Large intestine (tissue), 3 donors: ENCODE results near the gene E2F7. TPM values are rescaled to one million over a fixed set of nuclear protein-coding genes. Genes with fewer than 3 reads are reported as not detected.

Experiments
- DNase-seq, 2 donors: peaks; one replicate each; pipeline versions ENCODE4 v3.0.0 to v3.0.0-alpha.2; 2013
- H3K27ac ChIP-seq: one replicate; pipeline ENCODE4 v1.5.1; 2013; ENCODE audit warnings: low read length
- H3K27me3 ChIP-seq: 2 replicates; pipeline ENCODE4 v1.6.1; 2013; ENCODE audit warnings: low read length; ENCODE audit not compliant: control insufficient read depth, insufficient read depth
- H3K36me3 ChIP-seq: 2 replicates; pipeline ENCODE4 v1.6.1; 2013; ENCODE audit warnings: low read length; ENCODE audit not compliant: control insufficient read depth, insufficient read depth
- H3K4me1 ChIP-seq: one replicate; pipeline ENCODE4 v1.6.1; 2013; ENCODE audit warnings: low read length; ENCODE audit not compliant: control insufficient read depth, insufficient read depth
- H3K4me3 ChIP-seq: one replicate; pipeline ENCODE4 v1.5.1; 2013; ENCODE audit warnings: low read length
- H3K9me3 ChIP-seq: one replicate; pipeline ENCODE4 v1.6.1; 2013; ENCODE audit warnings: mild to moderate bottlenecking, low read depth, low read length, moderate library complexity; ENCODE audit not compliant: control insufficient read depth
- WGBS: methylation state at CpG from one replicate; pipeline ENCODE4 v1.1.5; 2013; ENCODE audit warnings: low lambda C conversion rate; ENCODE audit not compliant: insufficient coverage; 5-methylcytosine and 5-hydroxymethylcytosine counted together
- polyA plus RNA-seq: library from polyadenylated mRNA; unstranded; fragments of 120-200 nt; gene quantifications from one replicate; pipeline ENCODE4 v1.2.1, GENCODE V29; 2013

Gene E2F7
- polyA plus RNA-seq, 1 donor = 3.7 TPM

- H3K36me3 ChIP-seq = peaks cover 8% of the 10 kb centered on the region
- no peaks in the 10 kb centered on the region for H3K27me3 ChIP-seq
- no CpG with 5 or more reads among the region's 2 CpGs for WGBS
- no peak overlapping the region for H3K4me3 ChIP-seq
- no peaks in the 10 kb centered on the region for H3K9me3 ChIP-seq
- H3K4me1 ChIP-seq = no peaks in the 10 kb centered on the region
- H3K27ac ChIP-seq = no peak overlapping the region
- no peak for DNase-seq
Observed at GRCh38 chr12:77019920-77020319, 45.4 kb downstream of the E2F7 start.

DNA sequence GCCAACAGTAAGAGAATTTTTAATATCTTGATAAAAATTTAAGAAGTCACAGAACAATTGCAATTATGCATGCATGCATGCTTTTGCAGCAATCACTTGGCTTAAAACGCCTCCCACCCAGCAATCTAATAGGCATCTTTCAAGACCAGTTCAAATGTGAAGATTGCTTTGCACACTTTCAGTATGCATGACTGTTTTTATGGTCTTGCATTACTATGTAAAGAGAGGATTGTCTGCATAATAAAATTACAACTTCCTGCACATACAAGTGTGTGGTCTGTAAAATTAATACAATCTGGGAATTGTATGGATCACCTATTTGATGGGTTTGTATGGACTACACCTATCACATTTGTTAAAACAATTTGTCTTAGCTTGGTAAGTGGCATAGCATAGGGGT, 48.8 kb downstream of the E2F7 start:
- WGBS = no CpG with 5 or more reads among the region's 1 CpG

DNA sequence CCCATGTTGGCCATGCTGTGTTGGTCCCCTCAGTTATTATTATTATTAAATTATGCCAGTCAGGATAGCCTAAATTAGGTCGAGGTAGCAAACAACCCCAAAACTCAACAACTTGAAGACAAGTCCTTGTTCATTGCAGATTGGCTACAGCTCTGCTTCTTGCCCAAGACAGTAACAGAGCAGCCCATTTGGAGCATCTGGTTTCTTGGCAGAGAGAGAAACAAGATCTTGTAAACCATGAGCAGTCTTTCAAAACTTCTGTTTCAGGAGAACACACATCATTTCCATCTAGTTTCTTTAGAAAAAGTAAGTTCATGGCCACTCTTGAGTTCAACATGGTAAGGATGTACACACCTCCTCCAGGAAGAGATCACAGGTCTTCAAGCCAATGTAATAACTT, 52.3 kb downstream of the E2F7 start:
- no peaks in the 10 kb centered on the region for H3K4me1 ChIP-seq
- no peak for DNase-seq
- WGBS = no CpG with 5 or more reads among the region's 1 CpG
- no peak overlapping the region for H3K27ac ChIP-seq
- H3K9me3 ChIP-seq = no peaks in the 10 kb centered on the region
- H3K36me3 ChIP-seq = no peaks in the 10 kb centered on the region
- H3K27me3 ChIP-seq = peaks cover 2% of the 10 kb centered on the region
- H3K4me3 ChIP-seq = no peak overlapping the region

More for the DNA sequence above, 48.8 kb downstream of the E2F7 start:
- Histone ChIP-seq H3K27ac (no peak overlapping the region), H3K27me3 (no peaks in the 10 kb centered on the region), H3K4me1 (no peaks in the 10 kb centered on the region), H3K4me3 (no peak overlapping the region), H3K9me3 (no peaks in the 10 kb centered on the region), H3K36me3 (peaks cover 4% of the 10 kb centered on the region)
- DNase-seq = no peak

GRCh38 chr12:77010691-77011548, 54.4 kb downstream of the E2F7 start:
- no peaks in the 10 kb centered on the region for H3K36me3 ChIP-seq
- H3K27me3 ChIP-seq = peaks cover 2% of the 10 kb centered on the region
- peak; percentile 51 to 53 for DNase-seq
- no peaks in the 10 kb centered on the region for H3K4me1 ChIP-seq
- H3K4me3 ChIP-seq = no peak overlapping the region
- no peak overlapping the region for H3K27ac ChIP-seq
- 4% methylated on average over 5 of the region's 9 CpGs for WGBS
- H3K9me3 ChIP-seq = no peaks in the 10 kb centered on the region

GRCh38 chr12:77007476-77007875, 57.9 kb downstream of the E2F7 start:
- Histone ChIP-seq H3K4me1 (no peaks in the 10 kb centered on the region), H3K27me3 (peaks cover 7% of the 10 kb centered on the region), H3K9me3 (no peaks in the 10 kb centered on the region), H3K4me3 (no peak overlapping the region), H3K27ac (no peak overlapping the region), H3K36me3 (no peaks in the 10 kb centered on the region)
- DNase-seq = no peak
- WGBS = no CpG with 5 or more reads among the region's 5 CpGs

DNA sequence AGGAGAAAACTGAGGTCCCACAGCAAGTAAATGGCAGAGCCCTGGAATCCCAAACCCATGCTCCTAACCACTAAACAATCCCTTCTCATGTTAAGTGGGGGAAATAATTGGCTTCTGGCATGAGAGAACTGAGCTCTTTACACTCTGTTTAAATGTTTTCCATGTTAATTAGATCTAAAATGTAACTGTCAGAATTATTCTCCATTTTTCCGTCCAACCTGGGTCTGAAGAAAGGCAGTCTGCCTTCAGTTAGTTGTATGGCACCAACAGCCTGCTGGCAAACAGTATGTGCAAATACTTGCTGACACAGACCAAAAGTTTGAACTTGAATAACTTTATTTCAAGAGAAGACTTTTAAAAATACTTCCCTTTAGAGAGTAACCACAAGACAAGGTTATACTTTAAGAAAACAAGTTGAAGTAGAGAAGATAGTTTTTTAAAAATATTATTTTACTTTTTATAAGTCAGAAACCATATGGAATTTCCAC, 59.7 kb downstream of the E2F7 start:
- Histone ChIP-seq H3K4me3 (no peak overlapping the region), H3K4me1 (no peaks in the 10 kb centered on the region), H3K36me3 (no peaks in the 10 kb centered on the region), H3K9me3 (no peaks in the 10 kb centered on the region), H3K27me3 (peaks cover 7% of the 10 kb centered on the region), H3K27ac (no peak overlapping the region)
- no CpG with 5 or more reads among the region's 1 CpG for WGBS
- DNase-seq = no peak

GRCh38 chr12:77003914-77004313, 61.5 kb downstream of the E2F7 start:
- Histone ChIP-seq H3K9me3 (no peaks in the 10 kb centered on the region), H3K4me3 (no peak overlapping the region), H3K4me1 (no peaks in the 10 kb centered on the region), H3K27me3 (peaks cover 4% of the 10 kb centered on the region), H3K36me3 (no peaks in the 10 kb centered on the region), H3K27ac (no peak overlapping the region)
- no peak for DNase-seq
- no CpG with 5 or more reads among the region's 2 CpGs for WGBS

DNA sequence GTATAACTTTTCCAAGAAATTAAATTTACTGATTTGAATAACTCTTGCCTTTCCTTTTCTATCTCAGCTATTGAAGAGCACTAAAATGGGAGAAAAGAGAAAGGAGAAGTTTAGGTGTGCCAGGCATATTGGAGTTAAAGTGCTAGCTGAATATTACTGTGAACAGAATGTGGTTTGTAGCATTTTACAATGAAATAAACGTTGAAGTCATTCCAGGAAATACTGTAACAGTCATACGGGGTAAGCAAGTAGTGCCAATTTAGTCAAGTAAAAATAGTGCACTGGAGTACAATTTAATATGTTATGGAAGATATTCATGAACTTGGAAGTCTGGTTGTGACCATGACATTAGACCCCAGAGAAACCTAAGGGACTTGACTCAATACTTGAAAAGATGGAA, 62.1 kb downstream of the E2F7 start:
- no peak overlapping the region for H3K27ac ChIP-seq
- no peaks in the 10 kb centered on the region for H3K9me3 ChIP-seq
- no peak for DNase-seq
- H3K4me3 ChIP-seq = no peak overlapping the region
- WGBS = 60% methylated on average over 1 of the region's 2 CpGs
- H3K4me1 ChIP-seq = no peaks in the 10 kb centered on the region
- H3K27me3 ChIP-seq = peaks cover 4% of the 10 kb centered on the region
- H3K36me3 ChIP-seq = no peaks in the 10 kb centered on the region

DNA sequence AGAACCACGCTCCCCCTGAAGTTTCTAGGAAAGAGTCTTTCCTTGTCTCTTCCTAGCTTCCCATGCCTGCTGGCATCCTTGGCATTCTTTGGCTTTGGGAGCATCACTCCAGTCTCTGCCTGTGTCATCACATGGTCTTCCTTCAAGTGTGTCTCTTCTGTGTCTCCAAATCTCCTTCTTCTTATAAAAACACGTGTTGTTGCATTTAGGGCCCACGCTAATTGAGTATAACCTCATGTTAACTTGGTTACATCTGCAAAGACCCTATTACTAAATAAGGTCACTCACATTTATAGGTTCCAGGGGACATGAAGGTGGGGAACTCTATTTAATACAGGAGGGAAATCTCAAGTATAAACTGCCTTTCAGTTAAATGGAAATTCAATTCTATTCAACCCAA, 63.0 kb downstream of the E2F7 start:
- H3K9me3 ChIP-seq = no peaks in the 10 kb centered on the region

DNA sequence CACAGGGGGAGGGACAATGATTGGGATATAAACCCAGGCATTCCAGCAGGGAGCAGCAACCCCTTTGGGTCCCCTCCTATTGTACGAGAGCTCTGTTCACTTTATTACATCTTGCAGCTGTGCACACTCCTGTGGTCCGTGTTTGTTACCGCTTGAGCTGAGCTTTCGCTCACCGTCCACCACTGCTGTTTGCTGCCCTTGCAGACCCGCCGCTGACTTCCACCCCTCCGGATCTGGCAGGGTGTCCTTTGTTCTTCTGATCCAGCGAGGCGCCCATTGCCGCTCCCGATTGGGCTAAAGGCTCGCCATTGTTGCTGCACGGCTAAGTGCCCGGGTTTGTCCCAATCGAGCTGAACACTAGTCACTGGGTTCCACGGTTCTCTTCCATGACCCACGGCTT, 64.1 kb downstream of the E2F7 start:
- H3K36me3 ChIP-seq = no peaks in the 10 kb centered on the region

More for the DNA sequence above, 63.0 kb downstream of the E2F7 start:
- 100% methylated on average over 2 of the region's 3 CpGs for WGBS
- no peak overlapping the region for H3K4me3 ChIP-seq
- no peak for DNase-seq
- H3K27me3 ChIP-seq = peaks cover 4% of the 10 kb centered on the region
- H3K36me3 ChIP-seq = no peaks in the 10 kb centered on the region
- H3K4me1 ChIP-seq = no peaks in the 10 kb centered on the region
- no peak overlapping the region for H3K27ac ChIP-seq

More for the DNA sequence above, 64.1 kb downstream of the E2F7 start:
- no CpG with 5 or more reads among the region's 18 CpGs for WGBS
- H3K9me3 ChIP-seq = no peaks in the 10 kb centered on the region
- H3K4me1 ChIP-seq = no peaks in the 10 kb centered on the region
- DNase-seq = no peak
- peaks cover 4% of the 10 kb centered on the region for H3K27me3 ChIP-seq
- no peak overlapping the region for H3K27ac ChIP-seq
- no peak overlapping the region for H3K4me3 ChIP-seq
